HL-60 (cell line): Measurements from ENCODE around the gene AGAP3.

Source experiments
- DNase-seq, 2 experiments: peaks; one replicate each; pipeline ENCODE4 v3.0.0-alpha.2; 2010 to 2020; ENCODE audit warnings: low read depth in 1 of 2, low spot score in 1 of 2
- H3K27ac ChIP-seq: fragments of 250-450 bp; sonication (Bioruptor Pico); replicated peaks from 2 replicates; pipeline ENCODE4 v1.5.1; 2020; ENCODE audit warnings: mild to moderate bottlenecking, moderate library complexity
- H3K27me3 ChIP-seq: fragments of 250-450 bp; sonication (Bioruptor Pico); 2 replicates; pipeline ENCODE4 v1.5.1; 2021; ENCODE audit warnings: mild to moderate bottlenecking, moderate library complexity; ENCODE audit not compliant: insufficient read depth, poor library complexity, severe bottlenecking
- H3K4me3 ChIP-seq: replicated peaks from 2 replicates; pipeline ENCODE4 v1.5.1; 2011; ENCODE audit warnings: mild to moderate bottlenecking, control low read depth, low read length; ENCODE audit not compliant: insufficient read depth
- CTCF ChIP-seq: IDR thresholded peaks from one replicate; pipeline ENCODE4 v1.5.1; 2011; ENCODE audit warnings: low read length, control low read depth, inconsistent platforms; ENCODE audit not compliant: insufficient read depth
- GABPA ChIP-seq: IDR thresholded peaks from 2 replicates; pipeline ENCODE4 v1.6.1; 2012; ENCODE audit warnings: low read depth
- POLR2AphosphoS5 ChIP-seq: IDR thresholded peaks from 2 replicates; pipeline ENCODE4 v1.6.1; 2012; ENCODE audit warnings: low read depth
- SPI1 ChIP-seq: IDR thresholded peaks from 2 replicates; pipeline ENCODE4 v1.6.1; 2012; ENCODE audit warnings: low read depth, mild to moderate bottlenecking, borderline replicate concordance
- TF ChIP-seq, protein P1 (sequence below): IDR thresholded peaks from 2 replicates; pipeline ENCODE4 v1.6.1; 2012; ENCODE audit warnings: low read depth; ENCODE audit not compliant: insufficient replicate concordance

AGAP3 gene

DNA sequence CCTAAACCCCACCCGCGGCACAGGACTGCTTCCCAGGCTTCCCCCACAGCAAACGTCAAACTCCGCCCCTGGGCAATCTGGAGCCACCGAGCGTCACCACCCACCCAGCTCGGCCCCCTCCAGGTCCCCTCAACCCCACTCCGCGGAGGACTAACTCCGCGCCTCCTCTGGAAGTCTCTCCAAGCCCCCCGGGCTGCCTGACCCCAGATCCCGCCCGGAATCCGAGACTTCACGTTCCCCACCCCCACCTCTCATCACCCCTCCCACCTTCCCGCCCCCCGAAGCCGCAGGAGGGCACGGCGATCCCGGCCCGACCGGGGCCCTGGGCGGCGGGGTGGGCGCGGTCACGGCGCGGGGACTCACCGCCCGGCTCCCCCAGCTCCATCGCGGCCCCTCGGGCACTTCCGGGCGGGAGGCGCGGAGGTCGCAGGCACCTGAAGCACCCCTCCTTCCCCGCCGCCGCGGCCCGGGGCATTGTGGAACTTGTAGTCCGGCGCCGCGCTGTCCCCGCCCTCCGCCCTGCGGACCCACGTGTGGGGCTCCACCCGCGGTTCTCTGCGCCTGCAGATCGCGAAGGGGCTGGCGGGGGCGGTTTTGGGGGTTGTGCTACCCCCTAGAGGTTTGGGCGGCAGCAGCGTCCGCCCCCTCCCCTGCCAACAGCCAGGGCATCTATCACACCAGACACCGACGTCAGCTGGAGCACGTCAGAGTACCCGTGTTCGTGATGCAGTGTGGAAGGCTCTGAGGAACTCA is 3.0 kb upstream of the AGAP3 start, which contains the start of gene TMUB1:
TSS of gene TMUB1 (minus strand) at position 423 of the 753 bp plus-strand sequence. CDS start 930 bp downstream, outside the sequence.
- Histone ChIP-seq H3K4me3 (peak within 1 kb of the TSS; percentile 77), H3K27ac (peak within 1 kb of the TSS; percentile 70), H3K27me3 (no peaks in the 10 kb centered on the region)

GRCh38 chr7:151083824-151084160 is 2.5 kb upstream of the AGAP3 start:
- DNase-seq = no peak
- peak overlapping the region; percentile 77 for H3K4me3 ChIP-seq
- TF ChIP-seq CTCF (no peak), GABPA (no peak), POLR2AphosphoS5 (no peak), SPI1 (no peak)
- TF ChIP-seq, protein P1, sequence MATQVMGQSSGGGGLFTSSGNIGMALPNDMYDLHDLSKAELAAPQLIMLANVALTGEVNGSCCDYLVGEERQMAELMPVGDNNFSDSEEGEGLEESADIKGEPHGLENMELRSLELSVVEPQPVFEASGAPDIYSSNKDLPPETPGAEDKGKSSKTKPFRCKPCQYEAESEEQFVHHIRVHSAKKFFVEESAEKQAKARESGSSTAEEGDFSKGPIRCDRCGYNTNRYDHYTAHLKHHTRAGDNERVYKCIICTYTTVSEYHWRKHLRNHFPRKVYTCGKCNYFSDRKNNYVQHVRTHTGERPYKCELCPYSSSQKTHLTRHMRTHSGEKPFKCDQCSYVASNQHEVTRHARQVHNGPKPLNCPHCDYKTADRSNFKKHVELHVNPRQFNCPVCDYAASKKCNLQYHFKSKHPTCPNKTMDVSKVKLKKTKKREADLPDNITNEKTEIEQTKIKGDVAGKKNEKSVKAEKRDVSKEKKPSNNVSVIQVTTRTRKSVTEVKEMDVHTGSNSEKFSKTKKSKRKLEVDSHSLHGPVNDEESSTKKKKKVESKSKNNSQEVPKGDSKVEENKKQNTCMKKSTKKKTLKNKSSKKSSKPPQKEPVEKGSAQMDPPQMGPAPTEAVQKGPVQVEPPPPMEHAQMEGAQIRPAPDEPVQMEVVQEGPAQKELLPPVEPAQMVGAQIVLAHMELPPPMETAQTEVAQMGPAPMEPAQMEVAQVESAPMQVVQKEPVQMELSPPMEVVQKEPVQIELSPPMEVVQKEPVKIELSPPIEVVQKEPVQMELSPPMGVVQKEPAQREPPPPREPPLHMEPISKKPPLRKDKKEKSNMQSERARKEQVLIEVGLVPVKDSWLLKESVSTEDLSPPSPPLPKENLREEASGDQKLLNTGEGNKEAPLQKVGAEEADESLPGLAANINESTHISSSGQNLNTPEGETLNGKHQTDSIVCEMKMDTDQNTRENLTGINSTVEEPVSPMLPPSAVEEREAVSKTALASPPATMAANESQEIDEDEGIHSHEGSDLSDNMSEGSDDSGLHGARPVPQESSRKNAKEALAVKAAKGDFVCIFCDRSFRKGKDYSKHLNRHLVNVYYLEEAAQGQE = no peak
- no peaks in the 10 kb centered on the region for H3K27me3 ChIP-seq
- H3K27ac ChIP-seq = no peak overlapping the region

More for the DNA sequence above, 3.0 kb upstream of the AGAP3 start, which contains the start of gene TMUB1:
- TF ChIP-seq, protein P1 = no peak
- TF ChIP-seq SPI1 (no peak), GABPA (0 out of 2 replicates have a peak, but pooled peaks have one; percentile 26)
- peak in 1 of 2 experiments; percentile 74 for DNase-seq

DNA sequence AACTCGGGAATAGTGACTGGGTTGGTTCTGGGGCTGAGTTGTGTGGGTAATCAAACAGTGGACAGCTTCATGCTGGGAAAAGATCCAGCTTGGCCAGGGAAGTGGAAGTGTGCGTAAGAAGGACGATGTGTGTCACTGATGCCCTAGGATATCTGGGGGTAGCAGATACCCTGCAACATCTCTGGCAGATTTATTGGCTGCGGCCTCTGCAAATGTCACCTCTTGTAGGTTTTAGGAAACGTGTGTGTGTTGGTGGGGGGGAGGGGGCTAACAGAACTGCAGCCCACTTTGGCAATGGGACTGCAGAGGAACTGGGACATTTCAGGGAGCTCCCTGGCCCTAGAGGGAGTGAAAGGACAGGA is 965 bp upstream of the AGAP3 start:
- TF ChIP-seq, protein P1 = no peak
- TF ChIP-seq POLR2AphosphoS5 (no peak), GABPA (no peak), SPI1 (no peak), CTCF (no peak)
- Histone ChIP-seq H3K27me3 (no peaks in the 10 kb centered on the region), H3K4me3 (no peak overlapping the region), H3K27ac (no peak overlapping the region)
- DNase-seq = no peak
